Mesenchymal stem cell (in vitro differentiated cells and primary cell): ENCODE results near the gene AHNAK.
A peak's percentile ranks its signal among the peaks of the same experiment; 100 is the strongest.

ENCODE experiments used
- DNase-seq: peaks from one replicate; pipeline ENCODE4 v3.0.0-alpha.2; 2013
- H2AFZ ChIP-seq: one replicate; pipeline ENCODE4 v1.6.1; 2013; ENCODE audit warnings: low read depth, mild to moderate bottlenecking, control low read depth, inconsistent platforms, low read length, moderate library complexity
- H2AK5ac ChIP-seq: 2 replicates; pipeline ENCODE4 v1.6.1; 2013; ENCODE audit warnings: low read length, moderate library complexity, mild to moderate bottlenecking, inconsistent platforms; ENCODE audit not compliant: severe bottlenecking
- H2BK120ac ChIP-seq: one replicate; pipeline ENCODE4 v1.6.1; 2013; ENCODE audit warnings: low read depth, mild to moderate bottlenecking, inconsistent platforms, low read length, moderate library complexity
- H2BK12ac ChIP-seq, 2 experiments: one replicate each; pipeline ENCODE4 v1.6.1; 2013; ENCODE audit warnings: inconsistent platforms in 2 of 2, low read length in 2 of 2, mild to moderate bottlenecking in 2 of 2, moderate library complexity in 2 of 2, control low read depth in 1 of 2
- H2BK15ac ChIP-seq: one replicate; pipeline ENCODE4 v1.6.1; 2013; ENCODE audit warnings: mild to moderate bottlenecking, low read depth, inconsistent platforms; ENCODE audit not compliant: poor library complexity, severe bottlenecking
- H2BK5ac ChIP-seq: 2 replicates; pipeline ENCODE4 v1.6.1; 2013; ENCODE audit warnings: low read depth, mild to moderate bottlenecking, low read length, control low read depth, inconsistent platforms; ENCODE audit not compliant: poor library complexity, severe bottlenecking
- H3K14ac ChIP-seq, 2 experiments: one replicate each; pipeline ENCODE4 v1.6.1; 2013; ENCODE audit warnings: inconsistent platforms in 2 of 2, low read length in 2 of 2, control low read depth in 1 of 2, mild to moderate bottlenecking in 1 of 2, moderate library complexity in 1 of 2
- H3K18ac ChIP-seq, 2 experiments: one replicate each; pipeline ENCODE4 v1.6.1; 2013; ENCODE audit warnings: inconsistent platforms in 2 of 2, low read length in 2 of 2, control low read depth in 1 of 2, low read depth in 1 of 2, mild to moderate bottlenecking in 1 of 2
- H3K23ac ChIP-seq, 2 experiments: one replicate each; pipeline ENCODE4 v1.6.1; 2013; ENCODE audit warnings: inconsistent platforms in 2 of 2, low read length in 2 of 2, mild to moderate bottlenecking in 2 of 2, moderate library complexity in 2 of 2, control low read depth in 1 of 2
- H3K27ac ChIP-seq: 2 replicates; pipeline ENCODE4 v1.5.1; 2013; ENCODE audit warnings: mild to moderate bottlenecking, moderate library complexity, low read length, control low read depth, inconsistent platforms; ENCODE audit not compliant: poor library complexity, severe bottlenecking
- H3K27me3 ChIP-seq, 2 experiments: 2 replicates each; pipeline versions ENCODE4 v1.6.1 to v1.7.0; 2013; ENCODE audit warnings: low read length in 2 of 2, mild to moderate bottlenecking in 2 of 2, moderate library complexity in 2 of 2, control low read depth in 1 of 2, inconsistent platforms in 1 of 2; ENCODE audit not compliant: control insufficient read depth in 1 of 2, insufficient read depth in 1 of 2
- H3K36me3 ChIP-seq, 2 experiments: 2 replicates each; pipeline versions ENCODE4 v1.6.1 to v1.7.0; 2013; ENCODE audit warnings: low read length in 2 of 2, control low read depth in 1 of 2, inconsistent platforms in 1 of 2, low read depth in 1 of 2, mild to moderate bottlenecking in 1 of 2; ENCODE audit not compliant: insufficient read depth in 2 of 2, control insufficient read depth in 1 of 2
- H3K4ac ChIP-seq, 2 experiments: one replicate each; pipeline ENCODE4 v1.6.1; 2013; ENCODE audit warnings: inconsistent platforms in 2 of 2, low read length in 2 of 2, mild to moderate bottlenecking in 2 of 2, moderate library complexity in 2 of 2, control low read depth in 1 of 2, low read depth in 1 of 2
- H3K4me1 ChIP-seq: 2 replicates; pipeline ENCODE4 v1.6.1; 2013; ENCODE audit warnings: low read depth, low read length, control low read depth; ENCODE audit not compliant: control insufficient read depth, insufficient read depth
- H3K4me2 ChIP-seq: 2 replicates; pipeline ENCODE4 v1.6.1; 2013; ENCODE audit warnings: low read length, mild to moderate bottlenecking, inconsistent platforms; ENCODE audit not compliant: poor library complexity, severe bottlenecking
- H3K4me3 ChIP-seq, 2 experiments: 2 replicates each; pipeline versions ENCODE4 v1.5.1 to v1.7.0; 2013; ENCODE audit warnings: low read length in 2 of 2, mild to moderate bottlenecking in 2 of 2, control low read depth in 1 of 2, low read depth in 1 of 2; ENCODE audit not compliant: insufficient read depth in 1 of 2
- H3K79me1 ChIP-seq: replicated peaks from 2 replicates; pipeline ENCODE4 v1.6.1; 2013; ENCODE audit warnings: mild to moderate bottlenecking, control low read depth, low read length, inconsistent platforms; ENCODE audit not compliant: poor library complexity, severe bottlenecking
- H3K9ac ChIP-seq: 2 replicates; pipeline ENCODE4 v1.7.0; 2013; ENCODE audit warnings: mild to moderate bottlenecking, low read length, moderate library complexity
- H3K9me3 ChIP-seq: 2 replicates; pipeline ENCODE4 v1.7.0; 2013; ENCODE audit warnings: mild to moderate bottlenecking, low read length; ENCODE audit not compliant: control insufficient read depth
- H4K8ac ChIP-seq: one replicate; pipeline ENCODE4 v1.6.1; 2013; ENCODE audit warnings: inconsistent platforms, mild to moderate bottlenecking, low read length, moderate library complexity
- H4K91ac ChIP-seq: one replicate; pipeline ENCODE4 v1.6.1; 2013; ENCODE audit warnings: mild to moderate bottlenecking, low read length, inconsistent platforms
- WGBS: methylation state at CpG from one replicate; pipeline ENCODE4 v1.1.7; 2013; ENCODE audit warnings: mixed read lengths; 5-methylcytosine and 5-hydroxymethylcytosine counted together

The AHNAK gene

GRCh38 chr11:62399878-62400266, 146.7 kb downstream of the AHNAK start:
- H3K9ac ChIP-seq: peak overlapping the region; percentile 29
- H3K4me1 ChIP-seq: peaks cover 20% of the 10 kb centered on the region
- peak overlapping the region; percentile 83 for H2BK15ac ChIP-seq
- peak overlapping the region in 1 of 2 experiments; percentile 35 for H3K4ac ChIP-seq
- H4K91ac ChIP-seq: peak overlapping the region; percentile 90
- 72% methylated on average over 7 of the region's 7 CpGs for WGBS
- no peaks in the 10 kb centered on the region for H3K79me1 ChIP-seq
- H3K27me3 ChIP-seq: no peaks in the 10 kb centered on the region
- no peak overlapping the region for H2BK5ac ChIP-seq
- H3K18ac ChIP-seq: no peak overlapping the region
- H2AFZ ChIP-seq: no peak overlapping the region
- H3K14ac ChIP-seq: peak overlapping the region in 1 of 2 experiments; percentile 37
- H2BK120ac ChIP-seq: peak overlapping the region; percentile 80
- no peaks in the 10 kb centered on the region for H3K9me3 ChIP-seq
- H3K36me3 ChIP-seq: no peaks in the 10 kb centered on the region
- peak overlapping the region; percentile 40 to 55 for H2BK12ac ChIP-seq
- no peak overlapping the region for H3K27ac ChIP-seq
- no peak for DNase-seq
- peak overlapping the region; percentile 14 for H2AK5ac ChIP-seq
- H3K23ac ChIP-seq: no peak overlapping the region
- H3K4me2 ChIP-seq: no peak overlapping the region
- H4K8ac ChIP-seq: no peak overlapping the region
- H3K4me3 ChIP-seq: peak overlapping the region in 1 of 2 experiments; percentile 18

- Histone ChIP-seq H4K8ac (peak overlapping the region; percentile 19), H2AK5ac (peak overlapping the region; percentile 14), H2BK120ac (peak overlapping the region; percentile 76), H3K79me1 (peaks cover 3% of the 10 kb centered on the region), H3K23ac (no peak overlapping the region), H3K4ac (peak overlapping the region; percentile 21 to 35), H3K14ac (peak overlapping the region in 1 of 2 experiments; percentile 37), H3K4me1 (peaks cover 22% of the 10 kb centered on the region), H2BK15ac (peak overlapping the region; percentile 60), H3K9ac (peak overlapping the region; percentile 29), H3K4me3 (peak overlapping the region in 1 of 2 experiments; percentile 35), H2BK12ac (peak overlapping the region; percentile 40 to 79), H3K27me3 (no peaks in the 10 kb centered on the region), H3K36me3 (no peaks in the 10 kb centered on the region), H3K18ac (peak overlapping the region; percentile 1 to 45), H2BK5ac (no peak overlapping the region), H3K27ac (no peak overlapping the region), H3K4me2 (no peak overlapping the region), H2AFZ (no peak overlapping the region), H3K9me3 (no peaks in the 10 kb centered on the region), H4K91ac (peak overlapping the region; percentile 90)
- 66% methylated on average over 9 of the region's 10 CpGs for WGBS
- no peak for DNase-seq
These were observed 147.3 kb downstream of the AHNAK start for GRCh38 chr11:62399172-62399877.

- H3K36me3 ChIP-seq: no peaks in the 10 kb centered on the region
- H2AK5ac ChIP-seq: peak overlapping the region; percentile 80
- H3K79me1 ChIP-seq: peaks cover 5% of the 10 kb centered on the region
- H3K4ac ChIP-seq: peak overlapping the region; percentile 39 to 41
- H3K9ac ChIP-seq: peak overlapping the region; percentile 17
- 59% methylated on average over 22 of the region's 22 CpGs for WGBS
- peak; percentile 62 for DNase-seq
- peak overlapping the region in 1 of 2 experiments; percentile 19 for H3K14ac ChIP-seq
- H3K4me2 ChIP-seq: no peak overlapping the region
- H3K23ac ChIP-seq: peak overlapping the region in 1 of 2 experiments; percentile 65
- peak overlapping the region; percentile 41 for H2BK15ac ChIP-seq
- H3K9me3 ChIP-seq: no peaks in the 10 kb centered on the region
- no peak overlapping the region for H3K4me3 ChIP-seq
- H3K27ac ChIP-seq: no peak overlapping the region
- no peaks in the 10 kb centered on the region for H3K27me3 ChIP-seq
- H3K4me1 ChIP-seq: peaks cover 22% of the 10 kb centered on the region
- H2AFZ ChIP-seq: no peak overlapping the region
- peak overlapping the region; percentile 71 for H4K91ac ChIP-seq
- peak overlapping the region; percentile 59 to 69 for H2BK12ac ChIP-seq
- peak overlapping the region; percentile 5 for H4K8ac ChIP-seq
- no peak overlapping the region for H2BK120ac ChIP-seq
- peak overlapping the region in 1 of 2 experiments; percentile 69 for H3K18ac ChIP-seq
- no peak overlapping the region for H2BK5ac ChIP-seq
These were observed 148.3 kb downstream of the AHNAK start for GRCh38 chr11:62398011-62398994.
